ENCODE measurements around the gene FDCSP. TPM values are rescaled to one million over a fixed set of nuclear protein-coding genes. Genes with fewer than 3 reads are reported as not detected.

FDCSP gene
- total and polyA plus RNA-seq, 10 of the 15 experiments (the other 5 are each of a cell fraction or from before 2014, with no cell fraction given): not detected

Other genes starting within 250 kb of the FDCSP start
Only the 7 nearest of the 11 such genes appear.
- gene PRR27, start 71.9 kb upstream of the FDCSP start, total RNA-seq (2014; rRNA removed): not detected in 2 replicates
- not detected in 2 replicates for gene PRR27, start 71.9 kb upstream of the FDCSP start, total RNA-seq (2014; rRNA removed; fragmentation: Illumina TruSeq; extraction: Trizol)
- not detected in 2 replicates for gene PRR27, start 71.9 kb upstream of the FDCSP start, total RNA-seq (2021)
- gene PRR27, start 71.9 kb upstream of the FDCSP start, polyA plus RNA-seq (2011; rRNA removed): not detected in 2 replicates
- gene PRR27, start 71.9 kb upstream of the FDCSP start, polyA plus RNA-seq (2014; fragmentation: Illumina TruSeq; extraction: Trizol): not detected in 2 replicates
- not detected for gene PRR27, start 71.9 kb upstream of the FDCSP start, polyA plus RNA-seq (2014; fragmentation: Nextera tagmentation; extraction: Ambion mirVana)
- not detected in 2 replicates for gene PRR27, start 71.9 kb upstream of the FDCSP start, polyA plus RNA-seq (2014; rRNA removed)
- gene PRR27, start 71.9 kb upstream of the FDCSP start, polyA plus RNA-seq (2016; fragmentation: Nextera tagmentation; extraction: Ambion mirVana): not detected
- not detected in 2 replicates for gene ODAM, start 30.4 kb upstream of the FDCSP start, total RNA-seq (2014; rRNA removed)
- not detected in 2 replicates for gene ODAM, start 30.4 kb upstream of the FDCSP start, total RNA-seq (2014; rRNA removed; fragmentation: Illumina TruSeq; extraction: Trizol)
- gene ODAM, start 30.4 kb upstream of the FDCSP start, total RNA-seq (2021): not detected in 2 replicates
- gene ODAM, start 30.4 kb upstream of the FDCSP start, polyA plus RNA-seq (2011; rRNA removed): not detected in 2 replicates
- gene ODAM, start 30.4 kb upstream of the FDCSP start, polyA plus RNA-seq (2014; fragmentation: Illumina TruSeq; extraction: Trizol): not detected in 2 replicates
- not detected for gene ODAM, start 30.4 kb upstream of the FDCSP start, polyA plus RNA-seq (2014; fragmentation: Nextera tagmentation; extraction: Ambion mirVana)
- not detected in 2 replicates for gene ODAM, start 30.4 kb upstream of the FDCSP start, polyA plus RNA-seq (2014; rRNA removed)
- gene ODAM, start 30.4 kb upstream of the FDCSP start, polyA plus RNA-seq (2016; fragmentation: Nextera tagmentation; extraction: Ambion mirVana): not detected
- gene CSN3, start 16.5 kb downstream of the FDCSP start, total RNA-seq (2014; rRNA removed): not detected in 2 replicates
- not detected in 2 replicates for gene CSN3, start 16.5 kb downstream of the FDCSP start, total RNA-seq (2014; rRNA removed; fragmentation: Illumina TruSeq; extraction: Trizol)
- gene CSN3, start 16.5 kb downstream of the FDCSP start, total RNA-seq (2021): not detected in 2 replicates
- gene CSN3, start 16.5 kb downstream of the FDCSP start, polyA plus RNA-seq (2011; rRNA removed): not detected in 2 replicates
- not detected in 2 replicates for gene CSN3, start 16.5 kb downstream of the FDCSP start, polyA plus RNA-seq (2014; fragmentation: Illumina TruSeq; extraction: Trizol)
- gene CSN3, start 16.5 kb downstream of the FDCSP start, polyA plus RNA-seq (2014; fragmentation: Nextera tagmentation; extraction: Ambion mirVana): not detected
- not detected in 2 replicates for gene CSN3, start 16.5 kb downstream of the FDCSP start, polyA plus RNA-seq (2014; rRNA removed)
- gene CSN3, start 16.5 kb downstream of the FDCSP start, polyA plus RNA-seq (2016; fragmentation: Nextera tagmentation; extraction: Ambion mirVana): not detected
- gene CABS1, start 108.9 kb downstream of the FDCSP start, total RNA-seq (2014; rRNA removed): not detected in 2 replicates
- not detected in 2 replicates for gene CABS1, start 108.9 kb downstream of the FDCSP start, total RNA-seq (2014; rRNA removed; fragmentation: Illumina TruSeq; extraction: Trizol)
- gene CABS1, start 108.9 kb downstream of the FDCSP start, total RNA-seq (2021): not detected in 2 replicates
- gene CABS1, start 108.9 kb downstream of the FDCSP start, polyA plus RNA-seq (2011; rRNA removed): not detected in 2 replicates
- not detected in 2 replicates for gene CABS1, start 108.9 kb downstream of the FDCSP start, polyA plus RNA-seq (2014; fragmentation: Illumina TruSeq; extraction: Trizol)
- not detected for gene CABS1, start 108.9 kb downstream of the FDCSP start, polyA plus RNA-seq (2014; fragmentation: Nextera tagmentation; extraction: Ambion mirVana)
- gene CABS1, start 108.9 kb downstream of the FDCSP start, polyA plus RNA-seq (2014; rRNA removed): not detected in 2 replicates
- gene CABS1, start 108.9 kb downstream of the FDCSP start, polyA plus RNA-seq (2016; fragmentation: Nextera tagmentation; extraction: Ambion mirVana): not detected
- not detected in 2 replicates for gene SMR3A, start 134.6 kb downstream of the FDCSP start, total RNA-seq (2014; rRNA removed)
- not detected in 2 replicates for gene SMR3A, start 134.6 kb downstream of the FDCSP start, total RNA-seq (2014; rRNA removed; fragmentation: Illumina TruSeq; extraction: Trizol)
- gene SMR3A, start 134.6 kb downstream of the FDCSP start, total RNA-seq (2021): not detected in 2 replicates
- gene SMR3A, start 134.6 kb downstream of the FDCSP start, polyA plus RNA-seq (2011; rRNA removed): not detected in 2 replicates
- gene SMR3A, start 134.6 kb downstream of the FDCSP start, polyA plus RNA-seq (2014; fragmentation: Illumina TruSeq; extraction: Trizol): not detected in 2 replicates
- gene SMR3A, start 134.6 kb downstream of the FDCSP start, polyA plus RNA-seq (2014; fragmentation: Nextera tagmentation; extraction: Ambion mirVana): not detected
- not detected in 2 replicates for gene SMR3A, start 134.6 kb downstream of the FDCSP start, polyA plus RNA-seq (2014; rRNA removed)
- not detected for gene SMR3A, start 134.6 kb downstream of the FDCSP start, polyA plus RNA-seq (2016; fragmentation: Nextera tagmentation; extraction: Ambion mirVana)
- not detected in 2 replicates for gene SMR3B, start 157.0 kb downstream of the FDCSP start, total RNA-seq (2014; rRNA removed)
- not detected in 2 replicates for gene SMR3B, start 157.0 kb downstream of the FDCSP start, total RNA-seq (2014; rRNA removed; fragmentation: Illumina TruSeq; extraction: Trizol)
- gene SMR3B, start 157.0 kb downstream of the FDCSP start, total RNA-seq (2021): not detected in 2 replicates
- gene SMR3B, start 157.0 kb downstream of the FDCSP start, polyA plus RNA-seq (2011; rRNA removed): not detected in 2 replicates
- gene SMR3B, start 157.0 kb downstream of the FDCSP start, polyA plus RNA-seq (2014; fragmentation: Illumina TruSeq; extraction: Trizol): not detected in 2 replicates
- gene SMR3B, start 157.0 kb downstream of the FDCSP start, polyA plus RNA-seq (2014; fragmentation: Nextera tagmentation; extraction: Ambion mirVana): not detected
- gene SMR3B, start 157.0 kb downstream of the FDCSP start, polyA plus RNA-seq (2014; rRNA removed): not detected in 2 replicates
- gene SMR3B, start 157.0 kb downstream of the FDCSP start, polyA plus RNA-seq (2016; fragmentation: Nextera tagmentation; extraction: Ambion mirVana): under 1 TPM in 1 of 2 experiments, not detected in 1; 0.32 TPM
- not detected in 2 replicates for gene OPRPN, start 171.8 kb downstream of the FDCSP start, total RNA-seq (2014; rRNA removed)
- not detected in 2 replicates for gene OPRPN, start 171.8 kb downstream of the FDCSP start, total RNA-seq (2014; rRNA removed; fragmentation: Illumina TruSeq; extraction: Trizol)
- not detected in 2 replicates for gene OPRPN, start 171.8 kb downstream of the FDCSP start, total RNA-seq (2021)
- gene OPRPN, start 171.8 kb downstream of the FDCSP start, polyA plus RNA-seq (2011; rRNA removed): 0.33 TPM in 1 of 2 replicates, not detected in the other
- 0.16 TPM in 1 of 2 replicates, not detected in the other for gene OPRPN, start 171.8 kb downstream of the FDCSP start, polyA plus RNA-seq (2014; fragmentation: Illumina TruSeq; extraction: Trizol)
- not detected for gene OPRPN, start 171.8 kb downstream of the FDCSP start, polyA plus RNA-seq (2014; fragmentation: Nextera tagmentation; extraction: Ambion mirVana)
- 0.32 TPM in 1 of 2 replicates, not detected in the other for gene OPRPN, start 171.8 kb downstream of the FDCSP start, polyA plus RNA-seq (2014; rRNA removed)
- gene OPRPN, start 171.8 kb downstream of the FDCSP start, polyA plus RNA-seq (2016; fragmentation: Nextera tagmentation; extraction: Ambion mirVana): not detected